Lower leg skin (tissue), 3 donors: ENCODE data around the gene TULP3.

ENCODE experiments used
- POLR2A ChIP-seq, 2 donors: fragments of 450-650 bp; IDR thresholded peaks; one replicate each; pipeline ENCODE4 v1.6.1; 2016 to 2017; ENCODE audit warnings: antibody characterized with exemption in 2 of 2, mild to moderate bottlenecking in 1 of 2, moderate library complexity in 1 of 2
- TF ChIP-seq, protein P1 (sequence below), 3 donors: fragments of 450-650 bp; IDR thresholded peaks; one replicate each; pipeline ENCODE4 v1.5.1; 2016; ENCODE audit warnings: antibody characterized with exemption in 3 of 3, mild to moderate bottlenecking in 3 of 3, moderate library complexity in 2 of 3

DNA sequence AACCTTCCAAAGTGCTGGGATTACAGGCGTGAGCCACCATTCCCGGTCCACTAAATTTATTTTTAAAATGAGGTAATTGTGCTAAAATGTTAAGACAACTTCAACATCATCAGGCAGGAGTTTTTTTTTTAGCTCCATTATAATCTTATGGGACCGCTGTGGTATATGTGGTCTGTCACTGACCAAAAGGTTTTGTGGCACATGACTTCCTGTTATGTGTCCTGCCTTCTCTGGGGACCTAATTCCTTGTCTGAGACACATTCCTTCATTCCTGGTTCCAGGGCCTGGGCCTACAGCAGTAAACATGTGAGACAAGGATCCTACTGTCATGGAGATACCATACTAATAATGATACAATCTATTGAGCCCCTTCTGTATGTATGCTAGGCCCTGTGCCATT, 38.8 kb upstream of the TULP3 start:
- TF ChIP-seq, protein P1, sequence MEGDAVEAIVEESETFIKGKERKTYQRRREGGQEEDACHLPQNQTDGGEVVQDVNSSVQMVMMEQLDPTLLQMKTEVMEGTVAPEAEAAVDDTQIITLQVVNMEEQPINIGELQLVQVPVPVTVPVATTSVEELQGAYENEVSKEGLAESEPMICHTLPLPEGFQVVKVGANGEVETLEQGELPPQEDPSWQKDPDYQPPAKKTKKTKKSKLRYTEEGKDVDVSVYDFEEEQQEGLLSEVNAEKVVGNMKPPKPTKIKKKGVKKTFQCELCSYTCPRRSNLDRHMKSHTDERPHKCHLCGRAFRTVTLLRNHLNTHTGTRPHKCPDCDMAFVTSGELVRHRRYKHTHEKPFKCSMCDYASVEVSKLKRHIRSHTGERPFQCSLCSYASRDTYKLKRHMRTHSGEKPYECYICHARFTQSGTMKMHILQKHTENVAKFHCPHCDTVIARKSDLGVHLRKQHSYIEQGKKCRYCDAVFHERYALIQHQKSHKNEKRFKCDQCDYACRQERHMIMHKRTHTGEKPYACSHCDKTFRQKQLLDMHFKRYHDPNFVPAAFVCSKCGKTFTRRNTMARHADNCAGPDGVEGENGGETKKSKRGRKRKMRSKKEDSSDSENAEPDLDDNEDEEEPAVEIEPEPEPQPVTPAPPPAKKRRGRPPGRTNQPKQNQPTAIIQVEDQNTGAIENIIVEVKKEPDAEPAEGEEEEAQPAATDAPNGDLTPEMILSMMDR (IDR thresholded peaks at IDR 0.05): no peak
- TF ChIP-seq POLR2A (IDR thresholded peaks at IDR 0.05): no peak
